ENCODE data around the gene IL32. TPM values are rescaled to one million over a fixed set of nuclear protein-coding genes. Genes with fewer than 3 reads are reported as not detected.

The IL32 gene
- total RNA-seq, 1 donor from 2014 or later = 1.4 TPM

GRCh38 chr16:3057181-3058138, 8.0 kb upstream of the IL32 start:
- Mint-ChIP-seq H3K36me3 (peaks cover 2% of the 10 kb centered on the region), H3K9me3 (no peaks in the 10 kb centered on the region), H3K27me3 (ENCODE audit: insufficient read depth, low read depth) (peaks cover 7% of the 10 kb centered on the region), H3K4me3 (peak overlapping the region; percentile 44), H3K4me1 (peaks cover 11% of the 10 kb centered on the region), H3K27ac (no peak overlapping the region)
- no peak for TF ChIP-seq CTCF (IDR thresholded peaks at IDR 0.05)
- no peak for TF ChIP-seq EZH2 (IDR thresholded peaks at IDR 0.05)
- no peak for TF ChIP-seq EZH2phosphoT487 (IDR thresholded peaks at IDR 0.05)
- Histone ChIP-seq H3K4me1 (peaks cover 4% of the 10 kb centered on the region), H3K9ac (no peak overlapping the region), H3K4me3 (peak overlapping the region; percentile 96), H4K20me1 (ENCODE audit: low read depth) (peaks cover 16% of the 10 kb centered on the region), H3K9me3 (ENCODE audit: low read depth) (no peaks in the 10 kb centered on the region), H3K4me2 (peak overlapping the region; percentile 98), H3F3A (ENCODE audit: low read depth) (peaks cover 5% of the 10 kb centered on the region), H3K79me2 (ENCODE audit: low read depth) (no peaks in the 10 kb centered on the region), H3K36me3 (no peaks in the 10 kb centered on the region), H3K27ac (no peak overlapping the region), H2AFZ (replicated peaks) (no peak overlapping the region), H3K27me3 (peaks cover 47% of the 10 kb centered on the region)
- no peak for DNase-seq (ENCODE audit: low spot score)

- Mint-ChIP-seq H3K36me3 (peaks cover 2% of the 10 kb centered on the region), H3K27ac (no peak overlapping the region), H3K27me3 (ENCODE audit: insufficient read depth, low read depth) (peaks cover 7% of the 10 kb centered on the region), H3K9me3 (no peaks in the 10 kb centered on the region), H3K4me3 (peak overlapping the region; percentile 85), H3K4me1 (peaks cover 11% of the 10 kb centered on the region)
- H3K9me3 ChIP-seq (ENCODE audit: low read depth) = no peaks in the 10 kb centered on the region
- peaks cover 4% of the 10 kb centered on the region for H3K4me1 ChIP-seq
- H3K79me2 ChIP-seq (ENCODE audit: low read depth) = no peaks in the 10 kb centered on the region
- peaks cover 16% of the 10 kb centered on the region for H4K20me1 ChIP-seq (ENCODE audit: low read depth)
- H3K36me3 ChIP-seq = no peaks in the 10 kb centered on the region
- H3F3A ChIP-seq (ENCODE audit: low read depth) = peaks cover 5% of the 10 kb centered on the region
- peak overlapping the region; percentile 97 for H2AFZ ChIP-seq (replicated peaks)
- peak overlapping the region; percentile 96 for H3K4me3 ChIP-seq
- peaks cover 47% of the 10 kb centered on the region for H3K27me3 ChIP-seq
- no peak overlapping the region for H3K27ac ChIP-seq
- peak overlapping the region; percentile 98 for H3K4me2 ChIP-seq
- H3K9ac ChIP-seq = no peak overlapping the region
- DNase-seq (ENCODE audit: low spot score) = peak; percentile 80
- TF ChIP-seq EZH2 (IDR thresholded peaks at IDR 0.05) = no peak
- TF ChIP-seq EZH2phosphoT487 (IDR thresholded peaks at IDR 0.05) = no peak
- TF ChIP-seq CTCF (IDR thresholded peaks at IDR 0.05) = no peak
Measured at GRCh38 chr16:3058139-3059030, 7.1 kb upstream of the IL32 start.

GRCh38 chr16:3059041-3059722, 6.3 kb upstream of the IL32 start:
- Histone ChIP-seq H3F3A (ENCODE audit: low read depth) (peaks cover 5% of the 10 kb centered on the region), H3K9ac (no peak overlapping the region), H3K4me2 (peak overlapping the region; percentile 98), H3K27ac (no peak overlapping the region), H3K4me3 (peak overlapping the region; percentile 96), H3K79me2 (ENCODE audit: low read depth) (no peaks in the 10 kb centered on the region), H3K9me3 (ENCODE audit: low read depth) (no peaks in the 10 kb centered on the region), H3K27me3 (peaks cover 47% of the 10 kb centered on the region), H3K36me3 (no peaks in the 10 kb centered on the region), H3K4me1 (peaks cover 4% of the 10 kb centered on the region), H2AFZ (replicated peaks) (peak overlapping the region; percentile 97), H4K20me1 (ENCODE audit: low read depth) (peaks cover 16% of the 10 kb centered on the region)
- Mint-ChIP-seq H3K4me1 (peaks cover 11% of the 10 kb centered on the region), H3K27me3 (ENCODE audit: insufficient read depth, low read depth) (peaks cover 7% of the 10 kb centered on the region), H3K4me3 (peak overlapping the region; percentile 85), H3K9me3 (no peaks in the 10 kb centered on the region), H3K27ac (peak overlapping the region; percentile 91), H3K36me3 (peaks cover 2% of the 10 kb centered on the region)
- TF ChIP-seq EZH2 (IDR thresholded peaks at IDR 0.05) (no peak), CTCF (IDR thresholded peaks at IDR 0.05) (peak; percentile 81)
- DNase-seq (ENCODE audit: low spot score) = peak; percentile 98

Data from neural progenitor cell (in vitro differentiated cells).